ENCODE measurements around the gene SLC37A3. TPM values are rescaled to one million over a fixed set of nuclear protein-coding genes. Genes with fewer than 3 reads are reported as not detected.
A peak's percentile ranks its signal among the peaks of the same experiment; 100 is the strongest.
"Not testable (repeated sequence)": the region's sequence is repeated elsewhere in the genome, so short reads cannot be mapped to it uniquely, and the experiment has no call there.

Gene SLC37A3
- total and polyA plus RNA-seq, 9 donors: 30.6 to 74.6 (median 39.4) TPM

DNA sequence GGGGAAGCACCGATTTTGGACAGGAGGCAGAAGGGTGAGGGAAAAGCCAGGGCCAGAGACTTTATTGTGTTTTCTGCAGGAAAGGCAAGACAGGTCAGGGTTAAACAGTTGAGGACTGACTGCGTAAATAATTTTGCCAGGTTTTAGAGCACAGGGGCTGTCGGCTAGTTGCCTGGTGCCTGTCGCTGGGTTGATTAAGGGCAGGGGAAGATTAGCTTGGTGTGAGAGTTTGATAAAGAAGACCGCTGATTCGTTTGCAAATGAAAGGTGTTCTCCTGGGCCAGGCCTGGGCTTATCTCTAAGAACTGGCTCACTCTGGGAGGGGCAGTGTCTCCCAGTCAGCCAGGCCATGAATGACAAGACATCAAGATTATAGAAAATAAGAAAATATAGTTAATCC is 75.6 kb downstream of the SLC37A3 start:
- no peak for DNase-seq
- no peak overlapping the region for H3K27ac ChIP-seq
- TF ChIP-seq EP300 (IDR thresholded peaks at IDR 0.05) (no peak), POLR2A (IDR thresholded peaks at IDR 0.05) (no peak)
- TF ChIP-seq, protein P1, sequence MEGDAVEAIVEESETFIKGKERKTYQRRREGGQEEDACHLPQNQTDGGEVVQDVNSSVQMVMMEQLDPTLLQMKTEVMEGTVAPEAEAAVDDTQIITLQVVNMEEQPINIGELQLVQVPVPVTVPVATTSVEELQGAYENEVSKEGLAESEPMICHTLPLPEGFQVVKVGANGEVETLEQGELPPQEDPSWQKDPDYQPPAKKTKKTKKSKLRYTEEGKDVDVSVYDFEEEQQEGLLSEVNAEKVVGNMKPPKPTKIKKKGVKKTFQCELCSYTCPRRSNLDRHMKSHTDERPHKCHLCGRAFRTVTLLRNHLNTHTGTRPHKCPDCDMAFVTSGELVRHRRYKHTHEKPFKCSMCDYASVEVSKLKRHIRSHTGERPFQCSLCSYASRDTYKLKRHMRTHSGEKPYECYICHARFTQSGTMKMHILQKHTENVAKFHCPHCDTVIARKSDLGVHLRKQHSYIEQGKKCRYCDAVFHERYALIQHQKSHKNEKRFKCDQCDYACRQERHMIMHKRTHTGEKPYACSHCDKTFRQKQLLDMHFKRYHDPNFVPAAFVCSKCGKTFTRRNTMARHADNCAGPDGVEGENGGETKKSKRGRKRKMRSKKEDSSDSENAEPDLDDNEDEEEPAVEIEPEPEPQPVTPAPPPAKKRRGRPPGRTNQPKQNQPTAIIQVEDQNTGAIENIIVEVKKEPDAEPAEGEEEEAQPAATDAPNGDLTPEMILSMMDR (IDR thresholded peaks at IDR 0.05): no peak
- H3K4me1 ChIP-seq (ENCODE audit: insufficient read depth): no peaks in the 10 kb centered on the region
- H3K4me3 ChIP-seq: no peak overlapping the region
- intact Hi-C loops (cut with DNase I): no loop called here
- no peaks in the 10 kb centered on the region for H3K9me3 ChIP-seq
- no peaks in the 10 kb centered on the region for H3K36me3 ChIP-seq
- H3K27me3 ChIP-seq: no peaks in the 10 kb centered on the region
- WGBS, 3 donors: 55 to 64% (median 59%) methylated on average over 6 of the region's 6 CpGs

DNA sequence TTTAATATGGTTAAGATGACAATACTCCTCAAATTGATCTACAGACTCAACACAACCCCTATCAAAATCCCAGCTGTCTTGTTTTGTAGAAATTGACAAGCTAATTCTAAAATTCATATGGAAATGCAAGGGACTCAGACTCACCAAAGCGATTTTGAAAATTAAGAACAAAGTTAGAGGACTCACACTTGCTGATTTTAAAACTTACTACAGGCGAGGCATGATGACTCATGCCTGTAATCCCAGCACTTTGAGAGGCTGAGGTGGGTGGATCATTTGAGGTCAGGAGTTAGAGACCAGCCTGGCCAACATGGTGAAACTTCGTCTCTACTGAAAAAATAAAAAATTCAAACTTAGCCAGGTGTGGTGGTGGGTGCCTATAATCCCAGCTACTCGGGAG is 78.3 kb downstream of the SLC37A3 start:
- H3K36me3 ChIP-seq; H3K9me3 ChIP-seq; H3K27me3 ChIP-seq; H3K4me1 ChIP-seq (ENCODE audit: insufficient read depth); H3K27ac ChIP-seq; H3K4me3 ChIP-seq; DNase-seq; intact Hi-C loops (cut with DNase I): not testable (repeated sequence)
- 92 to 95% (median 94%) methylated on average over 4 of the region's 4 CpGs for WGBS, 3 donors

DNA sequence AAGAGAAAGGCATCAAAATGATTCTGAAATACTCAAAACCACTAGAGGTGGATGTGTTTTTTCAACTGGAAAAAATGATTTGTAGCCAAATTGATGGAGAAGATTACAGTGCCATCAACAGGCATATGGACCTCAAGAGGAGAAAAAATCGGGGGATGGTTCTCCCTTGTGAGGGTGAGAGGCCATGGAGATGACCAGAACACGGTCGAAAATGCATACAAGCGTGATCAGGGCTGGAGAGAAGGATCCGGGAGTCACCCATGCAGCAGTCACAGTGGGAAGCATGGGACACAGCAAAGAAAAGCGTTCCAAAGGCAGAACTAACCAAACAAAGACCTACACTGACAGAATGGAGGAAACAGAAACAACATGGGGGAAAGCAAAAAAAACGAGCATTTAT is 80.3 kb downstream of the SLC37A3 start:
- WGBS, 3 donors: 95 to 98% (median 95%) methylated on average over 7 of the region's 7 CpGs
- intact Hi-C loops (cut with DNase I): loop anchor here in 2 of 4 donors (10.0 kb wide), 2 partner anchors 133 to 143 kb away; partner anchors contain the start of gene KDM7A (in 1 of the 2)
- no peak for DNase-seq
- Histone ChIP-seq H3K27me3 (no peaks in the 10 kb centered on the region), H3K4me1 (ENCODE audit: insufficient read depth) (peaks cover 4% of the 10 kb centered on the region), H3K9me3 (no peaks in the 10 kb centered on the region), H3K27ac (no peak overlapping the region), H3K36me3 (no peaks in the 10 kb centered on the region), H3K4me3 (no peak overlapping the region)
- TF ChIP-seq POLR2A (IDR thresholded peaks at IDR 0.05) (no peak), EP300 (IDR thresholded peaks at IDR 0.05) (no peak)
- TF ChIP-seq, protein P1 (IDR thresholded peaks at IDR 0.05): no peak

DNA sequence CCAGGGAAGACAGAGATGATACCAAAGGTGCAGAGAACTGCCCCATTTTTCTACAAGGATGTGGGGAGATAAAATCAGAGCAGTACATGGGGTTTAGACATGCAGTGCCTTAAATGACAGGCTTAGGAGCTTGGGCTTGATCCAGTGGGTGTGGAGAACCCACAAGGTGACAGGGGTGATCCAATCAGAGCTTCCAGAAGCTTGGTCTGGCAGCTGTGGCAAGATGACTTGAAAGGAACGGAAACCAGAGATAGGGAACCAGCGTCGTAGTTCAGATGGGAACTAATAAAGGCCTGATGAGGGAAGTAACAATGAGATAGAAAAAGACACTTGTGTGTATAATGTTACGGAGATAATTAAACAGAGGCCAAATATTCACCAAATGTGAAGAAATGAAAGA is 80.7 kb downstream of the SLC37A3 start:
- Histone ChIP-seq H3K36me3 (no peaks in the 10 kb centered on the region), H3K4me1 (ENCODE audit: insufficient read depth) (peaks cover 4% of the 10 kb centered on the region), H3K27me3 (no peaks in the 10 kb centered on the region), H3K9me3 (no peaks in the 10 kb centered on the region), H3K27ac (no peak overlapping the region), H3K4me3 (no peak overlapping the region)
- intact Hi-C loops (cut with DNase I): loop anchor here in 2 of 4 donors (10.0 kb wide), 2 partner anchors 133 to 143 kb away; partner anchors contain the start of gene KDM7A (in 1 of the 2)
- no peak for TF ChIP-seq POLR2A (IDR thresholded peaks at IDR 0.05)
- no peak for TF ChIP-seq EP300 (IDR thresholded peaks at IDR 0.05)
- TF ChIP-seq, protein P1 (IDR thresholded peaks at IDR 0.05): no peak
- 93 to 98% (median 94%) methylated on average over 4 of the region's 4 CpGs for WGBS, 3 donors
- DNase-seq: no peak

DNA sequence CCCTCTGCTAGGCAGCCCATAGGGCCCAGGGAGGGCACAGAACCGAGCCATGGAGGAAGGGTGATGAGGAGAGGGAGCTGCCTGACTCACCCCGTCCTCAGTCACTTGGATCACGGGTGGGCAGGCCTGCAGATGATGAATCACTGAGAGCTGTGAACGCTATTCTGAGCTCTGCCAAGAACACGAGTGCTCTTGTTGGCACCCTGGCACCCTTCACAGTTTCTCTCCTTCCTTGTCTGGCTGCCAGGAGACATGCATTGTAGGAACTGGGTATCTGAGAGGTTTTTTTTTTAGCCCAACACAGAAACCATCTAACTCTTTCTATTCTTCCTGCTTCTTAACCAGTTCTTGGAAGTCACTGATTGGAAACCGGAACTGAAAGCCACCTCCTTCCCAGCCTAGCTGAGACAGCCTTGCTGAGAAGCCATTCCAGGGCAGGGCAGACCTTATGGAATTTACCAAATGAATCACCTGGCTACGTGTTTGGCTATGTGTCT is 82.1 kb downstream of the SLC37A3 start:
- peak overlapping the region; percentile 15 to 71 for H3K27ac ChIP-seq
- no peaks in the 10 kb centered on the region for H3K9me3 ChIP-seq
- TF ChIP-seq POLR2A (IDR thresholded peaks at IDR 0.05): no peak
- no peak for TF ChIP-seq EP300 (IDR thresholded peaks at IDR 0.05)
- TF ChIP-seq, protein P1 (IDR thresholded peaks at IDR 0.05): no peak
- DNase-seq: peak; percentile 53 to 67 (median 58)
- 10 to 14% (median 11%) methylated on average over 7 of the region's 7 CpGs for whole genome bisulfite sequencing, 3 donors
- H3K36me3 ChIP-seq: no peaks in the 10 kb centered on the region
- intact Hi-C loops (cut with DNase I): loop anchor here in 2 of 4 donors (10.0 kb wide), 2 partner anchors 131 to 141 kb away; partner anchors contain the start of gene KDM7A (in 1 of the 2)
- no peaks in the 10 kb centered on the region for H3K27me3 ChIP-seq
- peak overlapping the region; percentile 19 for H3K4me3 ChIP-seq
- H3K4me1 ChIP-seq (ENCODE audit: insufficient read depth): peaks cover 4% of the 10 kb centered on the region

Data from ovary (tissue), 9 donors.